K562 (cell line): Measurements from ENCODE around the gene PFKL. TPM values are rescaled to one million over a fixed set of nuclear protein-coding genes. Genes with fewer than 3 reads are reported as not detected.

Experiments used
- ATAC-seq: fragments of 200-7000 bp; cut with Tn5 transposase; 3 replicates; pipeline ENCODE4 v1.9.1; 2020; ENCODE audit warnings: moderate library complexity
- BruUV-seq: library from RNA; stranded (reverse); fragments of 400-500 nt; replicated peaks from 2 replicates; lab custom pipeline; 2021; lab: Mats Ljungman, UMichigan
- CTCF ChIA-PET: fragments of 300-600 bp; formaldehyde crosslinking; extraction: SDS; loops from one replicate; lab custom pipeline; 2021; ENCODE audit warnings: low intra/inter-chr PET ratio; lab: Yijun Ruan, JAX
- POLR2A ChIA-PET: fragments of 300-600, 350-650 bp; sonication (Branson Sonifier 250); formaldehyde crosslinking; extraction: SDS; loops from one replicate; lab custom pipeline; 2021; ENCODE audit warnings: antibody characterized with exemption, inconsistent platforms; lab: Yijun Ruan, JAX
- DNase-seq, 4 experiments: peaks; one replicate each; pipeline versions ENCODE4 v3.0.0 to v3.0.0-alpha.2; 2011 to 2018; ENCODE audit warnings: low spot score in 3 of 4, mixed read lengths in 3 of 4; ENCODE audit errors: extremely low read depth in 1 of 4
- FAIRE-seq: peaks from 2 replicates; lab custom pipeline; 2011; peaks lifted over from hg19 to GRCh38; lab: Jason Lieb, UNC
- H2AFZ ChIP-seq: 2 replicates; pipeline ENCODE4 v1.6.0; 2011; ENCODE audit warnings: low read depth, low read length, control low read depth, inconsistent platforms
- H3K27ac ChIP-seq: fragments of 200-600 bp; 3 replicates; pipeline ENCODE4 v1.8.0; 2011; ENCODE audit warnings: low read depth, mild to moderate bottlenecking, control low read depth, inconsistent platforms, low read length, moderate library complexity, mixed read lengths; ENCODE audit errors: extremely low read depth
- H3K27me3 ChIP-seq, 2 experiments: fragments of 300-600 bp in 1 of 2; 2 replicates in 1 of 2; 3 replicates in 1 of 2; pipeline versions ENCODE4 v1.6.0 to v1.8.0; 2011; ENCODE audit warnings: inconsistent platforms in 2 of 2, low read length in 2 of 2, mild to moderate bottlenecking in 1 of 2, mixed read lengths in 1 of 2, moderate library complexity in 1 of 2; ENCODE audit not compliant: control insufficient read depth in 2 of 2, insufficient read depth in 2 of 2
- H3K36me3 ChIP-seq: fragments of 300-600 bp; 3 replicates; pipeline ENCODE4 v1.8.0; 2011; ENCODE audit warnings: mild to moderate bottlenecking, low read length, inconsistent platforms; ENCODE audit not compliant: control insufficient read depth, insufficient read depth
- H3K4me1 ChIP-seq, 2 experiments: fragments of 200-600 bp in 1 of 2; replicated peaks in 1 of 2; 2 replicates in 1 of 2; 3 replicates in 1 of 2; pipeline versions ENCODE4 v1.5.1 to v1.8.0; 2011; ENCODE audit warnings: inconsistent platforms in 2 of 2, low read length in 2 of 2, mild to moderate bottlenecking in 1 of 2, mixed read lengths in 1 of 2, moderate library complexity in 1 of 2; ENCODE audit not compliant: control insufficient read depth in 2 of 2, insufficient read depth in 2 of 2
- H3K4me2 ChIP-seq: 2 replicates; pipeline ENCODE4 v1.6.1; 2011; ENCODE audit warnings: low read length, control low read depth, inconsistent platforms, mixed read lengths; ENCODE audit not compliant: insufficient read depth
- H3K4me3 ChIP-seq: fragments of 200-600 bp; sonication (generic), shearing (Covaris generic); 2 replicates; pipeline ENCODE4 v1.5.1; 2016; ENCODE audit warnings: control low read depth, inconsistent platforms
- H3K79me2 ChIP-seq: fragments of 200-600 bp; 3 replicates; pipeline ENCODE4 v1.8.0; 2011; ENCODE audit warnings: low read length, inconsistent platforms; ENCODE audit not compliant: control insufficient read depth, insufficient read depth
- H3K9ac ChIP-seq, 2 experiments: 2 replicates each; pipeline versions ENCODE4 v1.6.0 to v1.6.1; 2011; ENCODE audit warnings: low read depth in 2 of 2, low read length in 2 of 2, control low read depth in 1 of 2, inconsistent platforms in 1 of 2, mild to moderate bottlenecking in 1 of 2, mixed read lengths in 1 of 2; ENCODE audit not compliant: insufficient read depth in 1 of 2
- H3K9me1 ChIP-seq: one replicate; pipeline ENCODE4 v1.6.0; 2011; ENCODE audit warnings: inconsistent platforms, mild to moderate bottlenecking, low read length, moderate library complexity; ENCODE audit not compliant: control insufficient read depth, insufficient read depth
- H3K9me3 ChIP-seq: replicated peaks from 2 replicates; pipeline ENCODE4 v1.5.1; 2011; ENCODE audit warnings: low read depth, low read length, inconsistent platforms; ENCODE audit not compliant: control insufficient read depth, insufficient read depth
- H4K20me1 ChIP-seq: replicated peaks from 2 replicates; pipeline ENCODE4 v1.6.1; 2011; ENCODE audit warnings: low read length, inconsistent platforms, mixed read lengths; ENCODE audit not compliant: control insufficient read depth, insufficient read depth
- HMGN3 ChIP-seq: IDR thresholded peaks from 2 replicates; pipeline ENCODE4 v1.6.1; 2011; ENCODE audit warnings: borderline replicate concordance, low read depth, mild to moderate bottlenecking, mixed read lengths, low read length; ENCODE audit not compliant: insufficient read length; ENCODE audit errors: extremely low read depth
- JUND ChIP-seq, 2 experiments: IDR thresholded peaks; 2 replicates in 1 of 2; 3 replicates in 1 of 2; pipeline ENCODE4 v1.6.1; 2011; ENCODE audit warnings: borderline replicate concordance in 2 of 2, low read depth in 2 of 2, low read length in 2 of 2, improper control_type of control experiment in 1 of 2, missing biosample characterization in 1 of 2, missing genetic modification characterization in 1 of 2, missing genetic modification reagents in 1 of 2
- MYNN ChIP-seq, 2 experiments: sonication (generic); formaldehyde crosslinking in 1 of 2; IDR thresholded peaks; 2 replicates each; pipeline versions ENCODE4 v1.5.0 to v1.6.1; 2016 to 2020; ENCODE audit warnings: antibody characterized with exemption in 1 of 2, missing genetic modification reagents in 1 of 2
- NFE2L1 ChIP-seq: fragments of 450-650 bp; IDR thresholded peaks from 2 replicates; pipeline ENCODE4 v1.6.1; 2016; ENCODE audit warnings: missing genetic modification characterization, low read depth, mild to moderate bottlenecking, missing compliant biosample characterization, moderate library complexity, borderline replicate concordance
- POLR2A ChIP-seq: fragments of 450-650 bp; conservative IDR thresholded peaks from 2 replicates; pipeline ENCODE4 v1.6.1; 2016
- POLR2AphosphoS2 ChIP-seq: IDR thresholded peaks from 2 replicates; pipeline ENCODE4 v1.6.1; 2012; ENCODE audit warnings: low read length, improper control_type of control experiment
- POLR2B ChIP-seq: fragments of 450-650 bp; IDR thresholded peaks from 2 replicates; pipeline ENCODE4 v1.6.1; 2018; ENCODE audit warnings: low read depth; ENCODE audit not compliant: partially characterized antibody
- POLR2G ChIP-seq: fragments of 200-400 bp; formaldehyde crosslinking; IDR thresholded peaks from 2 replicates; pipeline ENCODE4 v1.6.1; 2017; ENCODE audit warnings: low read depth, mild to moderate bottlenecking, antibody characterized with exemption, low read length, moderate library complexity
- RBFOX2 ChIP-seq: fragments of 200-400 bp; formaldehyde crosslinking; IDR thresholded peaks from 2 replicates; pipeline ENCODE4 v1.6.1; 2017; ENCODE audit warnings: low read depth, mild to moderate bottlenecking, low read length, moderate library complexity
- SIRT6 ChIP-seq: IDR thresholded peaks from one replicate; pipeline ENCODE4 v1.6.1; 2012; ENCODE audit warnings: low read depth, mild to moderate bottlenecking, control low read depth, inconsistent platforms, low read length, moderate library complexity
- SUPT5H ChIP-seq: fragments of 450-650 bp; IDR thresholded peaks from 2 replicates; pipeline ENCODE4 v1.6.1; 2016
- ZBED1 ChIP-seq: IDR thresholded peaks from 2 replicates; pipeline ENCODE4 v1.6.1; 2014
- ZBTB17 ChIP-seq: fragments of 450-650 bp; formaldehyde crosslinking; IDR thresholded peaks from 2 replicates; pipeline ENCODE4 v1.4.0; 2020; ENCODE audit warnings: mild to moderate bottlenecking
- ZSCAN32 ChIP-seq: fragments of 450-650 bp; formaldehyde crosslinking; IDR thresholded peaks from 2 replicates; pipeline ENCODE4 v1.4.0; 2020; ENCODE audit warnings: mild to moderate bottlenecking, moderate library complexity
- WGBS: fragments of 100-300 bp; shearing (Covaris generic); methylation state at CpG from one replicate; pipeline ENCODE4 v1.1.6; 2016; ENCODE audit warnings: low coverage, mixed read lengths; ENCODE audit not compliant: insufficient coverage; ENCODE audit errors: missing lambda C conversion rate; 5-methylcytosine and 5-hydroxymethylcytosine counted together
- in situ Hi-C: fragments of 300-500 bp; cut with MboI; formaldehyde crosslinking; loops from 4 replicates; pipeline ENCODE4 v1.15.0; 2018; ENCODE audit warnings: inconsistent platforms, mixed read lengths
- intact Hi-C: fragments of 100-400 bp; cut with micrococcal nuclease; formaldehyde crosslinking; loops from 2 replicates; pipeline ENCODE4 v1.14.2; 2022
- polyA plus RNA-seq, 8 experiments: library from polyadenylated mRNA; depleted of rRNA in 4 of 8; stranded (reverse) in 5 of 8; unstranded in 3 of 8; fragments of >200 nt; fragmentation: Nextera tagmentation in 2 of 8; fragmentation: Illumina TruSeq in 1 of 8; extraction: Ambion mirVana in 2 of 8; extraction: Trizol in 1 of 8; gene quantifications; 2 replicates each; pipeline versions ENCODE4 v1.2.1 to v1.2.3, GENCODE V29; 2011 to 2014; ENCODE audit warnings: inconsistent platforms in 1 of 8, missing spikeins in 1 of 8
- total RNA-seq, 7 experiments: library from RNA; depleted of rRNA in 6 of 7; stranded (reverse); fragments of >200 nt in 6 of 7; fragmentation: Illumina TruSeq in 2 of 7; extraction: Trizol in 2 of 7; gene quantifications; 2 replicates each; pipeline versions ENCODE4 v1.2.1 to v1.2.3, GENCODE V29; 2011 to 2021; ENCODE audit warnings: low replicate concordance in 1 of 7

Gene PFKL
- total and polyA plus RNA-seq, 9 of the 15 experiments (the other 6 are each of a cell fraction or from before 2014, with no cell fraction given), result 1.1 to 124 (median 45.6) TPM

DNA sequence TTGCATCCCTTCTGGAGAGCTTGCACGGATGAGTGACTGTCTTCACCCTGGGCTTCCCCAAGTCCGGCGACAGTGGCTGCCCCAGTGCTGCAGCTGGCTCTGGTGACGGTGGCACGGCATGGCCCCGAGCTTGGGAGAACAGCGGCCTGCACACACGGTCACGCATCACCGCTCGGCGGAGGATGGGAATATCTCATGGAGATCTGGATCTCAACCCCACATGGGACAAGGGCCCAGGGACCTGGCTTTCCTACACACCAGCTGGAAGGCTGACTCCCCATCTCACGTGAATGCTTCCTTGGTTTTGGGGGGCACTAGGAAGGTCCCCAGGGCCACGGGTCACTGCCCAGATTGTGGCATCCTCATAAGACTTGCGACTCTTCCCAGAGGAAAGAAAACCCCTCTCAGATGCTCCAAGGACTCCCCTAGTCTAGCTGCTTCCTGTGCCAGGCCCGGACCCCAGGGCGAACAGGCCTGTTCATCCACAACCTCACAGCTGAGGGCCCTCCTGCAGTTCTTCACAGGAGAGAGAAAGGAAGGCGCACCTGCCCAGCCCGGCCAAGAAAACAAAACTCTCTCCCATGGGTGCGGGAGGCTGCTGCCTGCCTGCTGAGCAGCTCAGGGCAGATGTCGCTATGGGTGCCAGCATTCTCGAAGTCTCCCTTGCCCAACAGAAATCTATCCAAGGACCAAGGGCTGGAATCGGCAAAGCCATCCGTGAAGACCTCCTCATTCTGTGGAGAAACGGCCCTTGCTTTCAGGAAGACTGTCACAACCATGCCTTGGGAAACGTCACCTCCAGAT, 29.4 kb downstream of the PFKL start:
- intact Hi-C loops, result no loop called here
- ATAC-seq (no peak), FAIRE-seq (no peak), DNase-seq (no peak)
- Histone ChIP-seq H3K9me3 (no peaks in the 10 kb centered on the region), H4K20me1 (peaks cover 15% of the 10 kb centered on the region), H3K4me1 (peaks cover 0 to 59% of the 10 kb centered on the region in 2 experiments; a peak in 2 of 5 replicates), H3K79me2 (no peaks in the 10 kb centered on the region), H3K27me3 (no peaks in the 10 kb centered on the region), H3K9me1 (peaks cover 7% of the 10 kb centered on the region), H3K9ac (peak overlapping the region in 1 of 2 experiments; percentile 50; a peak in 2 of 4 replicates), H2AFZ (no peak overlapping the region), H3K36me3 (peaks cover 27% of the 10 kb centered on the region; the same call in 1 of the 3 replicates), H3K4me2 (no peak overlapping the region), H3K27ac (no peak overlapping the region), H3K4me3 (no peak overlapping the region)
- ChIA-PET POLR2A (interaction anchor here (0.6 to 1.6 kb wide), 5 partner anchors 8 to 30 kb away, joined by 3 to 9 read pairs (median 3); no protein-coding TSS in a partner anchor), CTCF (no interaction called here)
- 45% methylated on average over 26 of the region's 26 CpGs for WGBS
- in situ Hi-C loops, result no loop called here
- no TSS peak for BruUV-seq
- TF ChIP-seq POLR2A, result peak; percentile 25; the same call in 1 of the 2 replicates
- no peak for TF ChIP-seq ZBTB17
- TF ChIP-seq JUND (IDR thresholded peaks at IDR 0.05; ENCODE audit: borderline replicate concordance, low read depth, low read length), result no peak
- no peak for TF ChIP-seq JUND (tag; IDR thresholded peaks at IDR 0.05; ENCODE audit: borderline replicate concordance, low read depth, low read length)
- peak; percentile 33 for TF ChIP-seq SIRT6
- TF ChIP-seq NFE2L1 (tag), result no peak
- peak; percentile 23 for TF ChIP-seq HMGN3
- TF ChIP-seq POLR2B, result peak; percentile 13
- TF ChIP-seq MYNN (IDR thresholded peaks at IDR 0.05), result peak; percentile 10; the same call in 1 of the 2 replicates
- TF ChIP-seq MYNN (CRISPR knock-in tag; IDR thresholded peaks at IDR 0.05), result no peak
- peak; percentile 56; the same call in 1 of the 2 replicates for TF ChIP-seq POLR2G
- peak; percentile 22; the same call in 1 of the 2 replicates for TF ChIP-seq SUPT5H
- 0 out of 2 replicates have a peak, but pooled peaks have one; percentile 3 for TF ChIP-seq ZSCAN32
- peak; percentile 78; the same call in 1 of the 2 replicates for TF ChIP-seq ZBED1
- TF ChIP-seq POLR2AphosphoS2, result peak; percentile 31; the same call in 1 of the 2 replicates
- TF ChIP-seq RBFOX2, result 0 out of 2 replicates have a peak, but pooled peaks have one; percentile 2
